H1 (cell line): ENCODE results near the gene ACTN4. TPM values are rescaled to one million over a fixed set of nuclear protein-coding genes. Genes with fewer than 3 reads are reported as not detected.
A peak's percentile ranks its signal among the peaks of the same experiment; 100 is the strongest.

Experiments
- CTCF ChIA-PET: fragments of 300-600 bp; sonication (Branson Sonifier 250); formaldehyde crosslinking; loops from one replicate; lab custom pipeline; 2021; ENCODE audit not compliant: partially characterized antibody; lab: Charles Lee
- POLR2A ChIA-PET: fragments of 300-600 bp; sonication (Branson Sonifier 250); formaldehyde crosslinking; loops from one replicate; lab custom pipeline; 2021; ENCODE audit warnings: inconsistent platforms; ENCODE audit not compliant: partially characterized antibody; lab: Charles Lee
- DNase-seq, 2 experiments: peaks; one replicate each; pipeline versions ENCODE4 v3.0.0 to v3.0.0-alpha.2; 2010 to 2022; ENCODE audit warnings: low spot score in 2 of 2, low read depth in 1 of 2, mixed read lengths in 1 of 2
- FAIRE-seq: peaks from 2 replicates; lab custom pipeline; 2011; peaks lifted over from hg19 to GRCh38; lab: Jason Lieb, UNC
- H2AFZ ChIP-seq: 2 replicates; pipeline ENCODE4 v1.8.1; 2012; ENCODE audit warnings: low read length, inconsistent platforms
- H2AK5ac ChIP-seq: 2 replicates; pipeline ENCODE4 v1.6.1; 2013; ENCODE audit warnings: low read depth, low read length
- H2BK120ac ChIP-seq: replicated peaks from 2 replicates; pipeline ENCODE3; 2013; ENCODE audit warnings: low read depth, low read length, inconsistent platforms
- H2BK12ac ChIP-seq: 2 replicates; pipeline ENCODE4 v1.6.1; 2013; ENCODE audit warnings: low read depth, low read length
- H2BK15ac ChIP-seq: 2 replicates; pipeline ENCODE4 v1.6.1; 2013; ENCODE audit warnings: low read length
- H2BK20ac ChIP-seq: 2 replicates; pipeline ENCODE4 v1.6.1; 2013; ENCODE audit warnings: low read length
- H2BK5ac ChIP-seq: 2 replicates; pipeline ENCODE4 v1.6.1; 2013; ENCODE audit warnings: low read depth, low read length
- H3K14ac ChIP-seq: 2 replicates; pipeline ENCODE4 v1.6.1; 2013; ENCODE audit warnings: inconsistent platforms; ENCODE audit not compliant: insufficient read length
- H3K18ac ChIP-seq: 2 replicates; pipeline ENCODE4 v1.6.1; 2013; ENCODE audit warnings: low read length; ENCODE audit errors: extremely low read depth
- H3K23ac ChIP-seq: 2 replicates; pipeline ENCODE4 v1.6.1; 2013; ENCODE audit warnings: inconsistent platforms; ENCODE audit not compliant: insufficient read length
- H3K23me2 ChIP-seq: 2 replicates; pipeline ENCODE4 v1.6.1; 2013; ENCODE audit warnings: low read depth, low read length
- H3K27ac ChIP-seq: 2 replicates; pipeline ENCODE4 v1.6.1; 2011; ENCODE audit warnings: low read depth, low read length, inconsistent platforms
- H3K27me3 ChIP-seq, 4 experiments: replicated peaks in 1 of 4; 1 replicate in 1 of 4; 2 replicates in 3 of 4; pipeline versions ENCODE4 v1.6.1 to v1.8.1; 2011 to 2013; ENCODE audit warnings: low read length in 3 of 4, mild to moderate bottlenecking in 3 of 4, inconsistent platforms in 2 of 4, mixed read lengths in 2 of 4, moderate library complexity in 1 of 4; ENCODE audit not compliant: control insufficient read depth in 3 of 4, insufficient read depth in 3 of 4; ENCODE audit errors: extremely low read depth in 1 of 4
- H3K36me3 ChIP-seq, 4 experiments: 2 replicates each; pipeline versions ENCODE4 v1.6.1 to v1.8.1; 2011 to 2013; ENCODE audit warnings: mild to moderate bottlenecking in 4 of 4, low read length in 3 of 4, moderate library complexity in 2 of 4, control low read depth in 1 of 4, inconsistent platforms in 1 of 4; ENCODE audit not compliant: insufficient read depth in 4 of 4, control insufficient read depth in 2 of 4
- H3K4ac ChIP-seq: replicated peaks from 2 replicates; pipeline ENCODE3; 2013; ENCODE audit warnings: low read length, low read depth, mixed read lengths, inconsistent platforms; ENCODE audit not compliant: insufficient read length
- H3K4me1 ChIP-seq, 4 experiments: replicated peaks in 1 of 4; 1 replicate in 1 of 4; 2 replicates in 3 of 4; pipeline versions ENCODE4 v1.6.1 to v1.8.1; 2011 to 2013; ENCODE audit warnings: low read length in 3 of 4, inconsistent platforms in 2 of 4, mixed read lengths in 1 of 4; ENCODE audit not compliant: insufficient read depth in 4 of 4, control insufficient read depth in 3 of 4
- H3K4me2 ChIP-seq, 2 experiments: 2 replicates each; pipeline versions ENCODE4 v1.6.1 to v1.8.1; 2011 to 2013; ENCODE audit warnings: low read depth in 2 of 2, low read length in 2 of 2, control low read depth in 1 of 2, inconsistent platforms in 1 of 2, mild to moderate bottlenecking in 1 of 2; ENCODE audit not compliant: insufficient read depth in 1 of 2
- H3K4me3 ChIP-seq, 4 experiments: fragments of 200-600, 300-600 bp in 1 of 4; sonication (generic), shearing (Covaris generic), sonication (Bioruptor Twin) in 1 of 4; 2 replicates each; pipeline versions ENCODE4 v1.5.1 to v1.8.1; 2011 to 2016; ENCODE audit warnings: low read length in 4 of 4, low read depth in 3 of 4, control low read depth in 2 of 4, inconsistent platforms in 2 of 4, mild to moderate bottlenecking in 2 of 4, mixed read lengths in 1 of 4, moderate library complexity in 1 of 4; ENCODE audit not compliant: insufficient read depth in 2 of 4; ENCODE audit errors: extremely low read depth in 1 of 4
- H3K56ac ChIP-seq: replicated peaks from 2 replicates; pipeline ENCODE3; 2013; ENCODE audit warnings: low read depth, mild to moderate bottlenecking, mixed read lengths, low read length, inconsistent platforms; ENCODE audit not compliant: insufficient read length
- H3K79me1 ChIP-seq: 2 replicates; pipeline ENCODE4 v1.6.1; 2013; ENCODE audit warnings: low read depth, low read length, control low read depth
- H3K79me2 ChIP-seq, 2 experiments: 2 replicates each; pipeline versions ENCODE4 v1.6.1 to v1.8.1; 2012 to 2013; ENCODE audit warnings: low read length in 2 of 2, mild to moderate bottlenecking in 2 of 2, inconsistent platforms in 1 of 2; ENCODE audit not compliant: insufficient read depth in 2 of 2, control insufficient read depth in 1 of 2
- H3K9ac ChIP-seq, 4 experiments: replicated peaks in 1 of 4; 1 replicate in 1 of 4; 2 replicates in 3 of 4; pipeline versions ENCODE4 v1.6.1 to v1.8.1; 2011 to 2013; ENCODE audit warnings: low read depth in 3 of 4, low read length in 3 of 4, control low read depth in 2 of 4, mild to moderate bottlenecking in 2 of 4, moderate library complexity in 2 of 4, inconsistent platforms in 1 of 4; ENCODE audit errors: extremely low read depth in 1 of 4
- H3K9me3 ChIP-seq, 2 experiments: 2 replicates each; pipeline versions ENCODE4 v1.6.1 to v1.8.1; 2012 to 2013; ENCODE audit warnings: mild to moderate bottlenecking in 2 of 2, moderate library complexity in 2 of 2, control low read depth in 1 of 2, inconsistent platforms in 1 of 2, low read depth in 1 of 2, low read length in 1 of 2, mixed read lengths in 1 of 2; ENCODE audit not compliant: insufficient read depth in 2 of 2
- H4K20me1 ChIP-seq, 2 experiments: replicated peaks in 1 of 2; 2 replicates each; pipeline versions ENCODE3 to v1.8.1; 2011 to 2013; ENCODE audit warnings: inconsistent platforms in 2 of 2, low read length in 2 of 2, mild to moderate bottlenecking in 1 of 2; ENCODE audit not compliant: insufficient read depth in 2 of 2, control insufficient read depth in 1 of 2
- H4K5ac ChIP-seq: 2 replicates; pipeline ENCODE4 v1.6.1; 2013; ENCODE audit warnings: low read length, low read depth, mixed read lengths, inconsistent platforms; ENCODE audit not compliant: insufficient read length
- H4K8ac ChIP-seq: 2 replicates; pipeline ENCODE4 v1.8.0; 2013; ENCODE audit warnings: mild to moderate bottlenecking, moderate library complexity, low read length, inconsistent platforms; ENCODE audit not compliant: insufficient read depth; ENCODE audit errors: extremely low read depth
- H4K91ac ChIP-seq: replicated peaks from 2 replicates; pipeline ENCODE3; 2013; ENCODE audit warnings: low read length, mixed read lengths, inconsistent platforms; ENCODE audit not compliant: insufficient read length
- MAFK ChIP-seq: IDR thresholded peaks from 2 replicates; pipeline ENCODE4 v1.6.1; 2012; ENCODE audit warnings: low read depth, mild to moderate bottlenecking, improper control_type of control experiment, low read length
- WGBS, 2 experiments: shearing (Covaris generic) in 1 of 2; methylation state at CpG; one replicate each; pipeline versions ENCODE4 v1.1.6 to v1.1.7; 2013 to 2015; ENCODE audit warnings: low lambda C conversion rate in 2 of 2, mixed read lengths in 2 of 2, inconsistent platforms in 1 of 2, low coverage in 1 of 2, missing lambda C conversion rate in 1 of 2; ENCODE audit not compliant: insufficient replicate concordance in 2 of 2, insufficient coverage in 1 of 2, insufficient read length in 1 of 2; ENCODE audit errors: extremely low coverage in 1 of 2, missing lambda C conversion rate in 1 of 2; 5-methylcytosine and 5-hydroxymethylcytosine counted together
- polyA plus RNA-seq, 7 experiments: library from polyadenylated mRNA; depleted of rRNA in 3 of 7; stranded (reverse) in 5 of 7; unstranded in 2 of 7; fragments of >200 nt in 5 of 7; fragments of 200-250 nt in 2 of 7; gene quantifications; 1 replicate in 5 of 7; 2 replicates in 1 of 7; 4 replicates in 1 of 7; pipeline versions ENCODE4 v1.2.1 to v1.2.3, GENCODE V29; 2011 to 2013; ENCODE audit warnings: missing spikeins in 2 of 7, mixed read lengths in 2 of 7
- total RNA-seq: library from RNA; stranded (reverse); fragmentation: NEBNext Ultra II Directional; extraction: Animal tissue kit (Norgen Biotek cat#: 25700); gene quantifications from 2 replicates; pipeline ENCODE4 v1.2.1, GENCODE V29; 2021

ACTN4 gene
- total and polyA plus RNA-seq, 2 of the 8 experiments (the other 6 are each of a cell fraction or from before 2014, with no cell fraction given), result 211 to 520 TPM

- peak overlapping the region; percentile 46; the same call in 1 of the 2 replicates for H2BK15ac ChIP-seq
- peaks cover 4 to 16% (median 13%) of the 10 kb centered on the region in 4 experiments for H3K27me3 ChIP-seq
- H4K8ac ChIP-seq, result no peak overlapping the region; the same call in 1 of the 2 replicates
- 71% methylated on average over 13 of the region's 13 CpGs; no CpG with 5 or more reads in 1 of the 2 experiments for WGBS, 2 experiments
- H2AFZ ChIP-seq, result no peak overlapping the region
- H3K36me3 ChIP-seq, result peaks cover 4 to 18% (median 6%) of the 10 kb centered on the region in 4 experiments; a peak in 5 of 8 replicates
- H3K9me3 ChIP-seq, result peaks cover 0 to 3% of the 10 kb centered on the region in 2 experiments; a peak in 1 of 4 replicates
- peaks cover 6 to 12% of the 10 kb centered on the region in 2 experiments for H4K20me1 ChIP-seq
- H3K56ac ChIP-seq, result no peak overlapping the region
- peak overlapping the region; percentile 39; the same call in 1 of the 2 replicates for H2BK12ac ChIP-seq
- H2BK5ac ChIP-seq, result peak overlapping the region; percentile 35; the same call in 1 of the 2 replicates
- no peak overlapping the region; the same call in none of the 2 replicates for H3K18ac ChIP-seq
- no peak overlapping the region for H3K27ac ChIP-seq
- H4K5ac ChIP-seq, result no peak overlapping the region
- peaks cover 0 to 15% (median 10%) of the 10 kb centered on the region in 4 experiments; a peak in 6 of 7 replicates for H3K4me1 ChIP-seq
- H3K4ac ChIP-seq, result no peak overlapping the region
- POLR2A ChIA-PET, result interaction anchor here (0.6 to 3.0 kb wide), 16 partner anchors 9 to 282 kb away, joined by 3 to 11 read pairs (median 4); partner anchors contain the start of gene ACTN4
- peak overlapping the region; percentile 52 for H4K91ac ChIP-seq
- peak overlapping the region; percentile 60 to 65 for H3K4me2 ChIP-seq
- peak overlapping the region in 1 of 4 experiments; percentile 33; a peak in 2 of 7 replicates for H3K9ac ChIP-seq
- peak overlapping the region; percentile 39 to 66 (median 50) for H3K4me3 ChIP-seq
- H3K14ac ChIP-seq, result no peak overlapping the region
- no peak for FAIRE-seq
- peaks cover 10% of the 10 kb centered on the region; the same call in 1 of the 2 replicates for H3K23me2 ChIP-seq
- H3K79me2 ChIP-seq, result no peaks in the 10 kb centered on the region
- DNase-seq, result no peak
- H2BK20ac ChIP-seq, result no peak overlapping the region
- no peak overlapping the region for H3K23ac ChIP-seq
- no peak overlapping the region for H2BK120ac ChIP-seq
- H2AK5ac ChIP-seq, result no peak overlapping the region
- no peak for TF ChIP-seq MAFK
- peaks cover 2% of the 10 kb centered on the region for H3K79me1 ChIP-seq
- CTCF ChIA-PET, result interaction anchor here (0.8 to 2.0 kb wide), 6 partner anchors 8 to 219 kb away, joined by 3 to 4 read pairs (median 3); no protein-coding TSS in a partner anchor
Observed at GRCh38 chr19:38734426-38735256, 87.2 kb downstream of the ACTN4 start.
